ENCODE measurements around the gene ARHGAP19.

ARHGAP19 gene

DNA sequence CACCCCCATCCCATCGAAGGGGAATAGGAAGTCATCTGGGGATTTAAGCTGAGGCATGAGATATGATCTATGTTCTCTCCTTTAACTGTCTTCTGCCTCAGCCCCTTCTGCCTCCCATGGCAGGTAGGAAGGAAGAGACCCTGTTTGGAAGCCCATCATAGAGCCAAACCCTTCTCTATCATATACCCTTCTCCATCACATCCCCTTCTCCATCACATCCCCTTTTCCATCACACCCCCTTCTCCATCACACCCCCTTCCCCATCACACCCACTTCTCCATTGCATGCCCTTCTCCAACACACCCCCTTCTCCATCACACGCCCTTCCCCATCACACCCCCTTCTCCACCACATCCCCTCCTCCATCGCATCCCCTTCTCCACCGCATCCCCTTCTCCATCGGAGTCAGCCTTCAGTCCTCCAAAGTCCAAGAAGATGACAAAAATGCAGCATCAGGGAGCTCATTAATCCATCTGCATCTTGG, 99.4 kb downstream of the ARHGAP19 start:
- DNase-seq (ENCODE audit: low read depth): no peak

DNA sequence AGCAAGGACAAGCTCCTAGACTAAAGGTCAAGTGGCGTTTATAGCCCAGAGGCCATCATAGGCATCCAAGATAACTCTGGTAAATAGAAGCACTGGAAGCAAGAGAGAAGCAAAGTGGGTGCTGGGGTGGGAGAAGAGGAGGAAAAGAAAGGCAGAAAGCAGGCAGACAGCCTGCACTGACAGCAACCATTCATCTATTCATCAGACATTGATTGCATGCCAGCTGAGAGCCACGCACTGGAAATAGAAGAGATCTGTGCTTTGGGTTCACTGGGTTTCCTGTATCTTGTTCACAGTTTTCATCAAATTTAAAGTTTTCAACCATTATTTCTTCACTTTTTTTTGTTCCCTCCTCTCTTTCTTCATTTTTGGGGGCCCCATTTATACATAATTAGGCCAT, 102.0 kb downstream of the ARHGAP19 start:
- no peak for DNase-seq (ENCODE audit: low read depth)

DNA sequence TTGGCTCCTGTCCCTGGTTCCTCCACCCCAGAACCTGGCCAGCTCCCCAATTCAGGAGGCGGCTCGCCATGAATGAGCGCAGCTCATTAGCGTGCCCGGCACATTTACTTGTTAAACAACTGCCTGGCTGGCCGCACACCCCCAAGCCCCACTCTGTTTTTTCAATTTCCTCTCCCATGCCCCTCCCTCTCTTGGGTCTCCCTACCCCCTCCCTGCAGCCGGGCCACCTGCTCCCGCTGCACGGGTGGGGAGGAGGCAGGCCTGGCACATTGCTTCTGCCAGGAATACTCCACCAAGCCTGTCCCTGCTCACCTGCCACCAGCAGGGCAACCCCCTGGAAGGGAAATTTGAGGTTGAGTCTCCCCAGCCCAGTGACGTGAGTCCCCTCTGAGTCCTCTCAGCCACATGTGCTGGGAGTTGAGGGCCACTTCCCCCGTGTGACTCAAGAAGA, 104.2 kb downstream of the ARHGAP19 start:
- DNase-seq (ENCODE audit: low read depth): no peak

DNA sequence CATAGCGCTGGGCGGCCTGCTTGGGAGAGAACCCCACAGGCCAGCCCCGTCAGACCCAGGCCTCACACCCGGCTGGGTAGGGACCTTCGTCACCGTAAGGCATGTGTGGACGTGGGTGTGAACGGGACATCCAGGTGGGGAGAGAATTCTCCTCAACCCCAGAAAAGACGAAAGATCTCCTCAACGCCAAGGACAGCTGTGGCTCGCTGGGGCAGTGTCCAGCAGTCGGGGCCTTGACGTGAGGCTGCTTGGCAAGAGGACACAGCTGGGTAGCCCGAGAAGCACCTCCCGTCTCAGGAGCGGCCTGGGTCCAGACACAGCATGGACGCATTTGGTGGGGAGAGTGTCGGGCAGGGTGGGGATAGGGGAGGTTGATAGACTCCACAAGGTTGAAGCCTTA, 105.5 kb downstream of the ARHGAP19 start:
- no peak for DNase-seq (ENCODE audit: low read depth)

DNA sequence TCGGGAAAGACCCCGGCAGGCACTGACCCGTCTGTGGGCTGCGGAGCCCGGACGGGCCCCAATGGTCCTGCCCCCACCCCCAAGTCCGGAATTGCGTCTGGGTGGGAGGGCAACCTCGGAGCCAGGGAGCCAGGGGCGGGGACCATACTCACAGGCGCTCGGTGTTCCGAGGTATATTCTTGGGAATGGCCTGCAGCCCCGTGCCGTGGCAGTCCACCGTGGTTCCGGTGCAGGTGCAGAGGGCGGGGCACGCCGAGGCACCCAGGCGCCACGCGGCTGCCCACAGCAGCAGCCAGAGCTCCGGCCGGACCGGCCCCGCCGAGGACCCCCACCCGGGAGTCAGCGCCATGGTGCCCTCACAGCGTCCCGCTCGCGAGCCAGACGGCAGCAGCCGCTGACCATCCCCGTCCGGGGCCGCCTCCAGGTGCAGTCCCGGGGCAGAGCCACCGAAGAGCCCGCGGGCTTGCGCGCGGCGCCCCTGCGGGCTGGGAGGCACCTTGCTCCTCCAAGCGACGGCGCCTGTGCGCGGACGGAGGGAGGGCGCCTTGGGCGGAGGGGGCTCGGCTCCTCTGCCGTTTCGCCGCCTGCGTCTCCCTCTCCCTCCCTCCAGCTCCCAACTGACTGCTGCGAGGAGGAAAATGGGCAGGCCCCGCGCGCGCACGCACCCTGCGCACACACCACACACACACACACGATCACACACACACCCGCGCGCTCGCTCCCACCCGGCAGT, 106.9 kb downstream of the ARHGAP19 start, which contains the start of gene SLIT1:
TSS of gene SLIT1 (minus strand) at position 634 of the 733 bp plus-strand sequence. CDS start at position 349, 285 bp downstream.
- no peak for DNase-seq (ENCODE audit: low read depth)

DNA sequence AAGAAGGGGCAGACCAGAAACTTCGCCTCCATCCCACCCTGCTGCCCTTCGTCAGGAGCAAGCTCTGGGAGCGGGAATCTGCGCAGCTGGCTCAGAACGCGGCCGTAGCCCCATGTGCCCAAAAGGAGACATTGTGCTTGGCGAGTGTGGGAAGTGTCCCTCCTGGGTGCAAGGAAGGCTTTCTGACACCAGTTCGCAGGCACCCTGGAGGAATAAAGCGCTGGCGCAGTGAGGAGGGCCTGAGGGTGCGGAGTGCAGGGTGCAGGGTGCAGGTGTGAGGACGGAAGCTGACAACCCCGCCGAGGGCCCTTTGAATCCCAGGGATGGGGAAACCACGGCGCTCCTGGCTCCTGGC, 107.5 kb downstream of the ARHGAP19 start:
- DNase-seq (ENCODE audit: low read depth): no peak

DNA sequence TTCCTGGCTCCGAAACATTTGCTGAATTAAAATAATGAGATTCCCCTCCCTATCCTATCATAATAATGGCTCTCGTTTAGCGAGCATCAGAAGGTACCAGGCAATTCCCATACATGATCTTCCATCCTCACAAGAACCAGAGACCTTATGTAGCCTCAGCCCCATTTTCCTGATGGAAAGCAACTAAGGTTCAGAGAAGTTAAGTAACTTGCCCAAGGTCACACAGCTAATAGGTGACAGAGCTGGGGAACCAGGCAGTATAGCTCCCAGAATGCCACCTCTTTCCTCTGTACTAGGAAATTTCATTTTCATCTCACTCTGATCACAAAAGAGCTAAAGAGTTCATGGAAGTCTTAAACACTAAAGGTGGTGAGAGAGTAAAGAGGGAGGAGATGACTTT, 109.1 kb downstream of the ARHGAP19 start:
- no peak for DNase-seq (ENCODE audit: low read depth)

DNA sequence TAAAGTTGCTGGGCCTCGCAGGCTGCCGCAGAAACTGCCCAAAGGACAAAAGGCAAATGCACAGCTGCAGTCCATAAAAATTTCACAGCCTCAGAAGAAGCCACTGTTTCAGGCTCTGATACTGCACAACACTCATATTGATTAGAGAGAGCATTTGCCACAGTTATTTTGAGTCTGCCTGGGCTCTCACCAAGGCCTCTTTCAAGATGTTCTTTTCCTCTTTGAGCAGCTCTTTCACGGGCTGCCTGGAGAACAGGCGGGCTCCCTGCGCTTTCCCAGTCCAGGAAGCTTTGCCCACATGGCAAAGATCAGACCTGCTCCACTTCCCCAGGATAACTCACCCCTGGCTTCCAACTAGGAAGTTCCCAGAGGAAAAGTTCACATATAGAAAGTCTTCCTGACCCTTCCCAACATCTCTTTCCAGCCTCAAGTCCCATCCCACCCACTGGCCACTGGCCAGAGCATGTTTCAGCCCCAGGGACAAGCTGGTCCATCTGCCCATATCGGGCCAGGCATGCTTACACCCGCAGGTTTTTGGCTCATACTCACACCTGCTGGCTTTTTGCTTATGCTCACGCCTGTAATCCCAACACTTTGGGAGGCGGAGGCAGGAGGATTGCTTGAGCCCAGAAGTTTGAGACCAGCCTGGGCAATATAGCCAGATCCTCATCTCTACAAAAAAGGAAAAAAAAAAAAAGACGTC, 110.0 kb downstream of the ARHGAP19 start:
- no peak for DNase-seq (ENCODE audit: low read depth)

DNA sequence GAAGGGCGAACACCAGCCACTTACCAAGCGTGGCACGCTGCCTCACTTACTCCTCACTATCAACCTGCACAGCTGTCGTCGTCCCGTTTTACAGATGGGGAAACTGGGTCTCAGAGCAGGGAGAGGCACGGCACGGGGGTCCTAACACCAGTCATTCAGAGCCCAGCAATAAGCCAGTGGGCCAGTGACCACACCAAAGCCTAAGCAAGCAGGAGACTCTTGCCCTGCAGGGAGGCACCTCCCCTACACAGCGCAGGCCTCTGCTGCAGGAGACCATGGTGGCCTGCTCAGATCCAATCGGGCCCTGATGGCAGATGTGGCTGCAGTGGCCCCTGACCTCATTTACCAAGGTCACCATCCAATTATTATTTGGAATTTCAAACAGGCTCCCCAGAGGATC, 111.5 kb downstream of the ARHGAP19 start:
- no peak for DNase-seq (ENCODE audit: low read depth)

DNA sequence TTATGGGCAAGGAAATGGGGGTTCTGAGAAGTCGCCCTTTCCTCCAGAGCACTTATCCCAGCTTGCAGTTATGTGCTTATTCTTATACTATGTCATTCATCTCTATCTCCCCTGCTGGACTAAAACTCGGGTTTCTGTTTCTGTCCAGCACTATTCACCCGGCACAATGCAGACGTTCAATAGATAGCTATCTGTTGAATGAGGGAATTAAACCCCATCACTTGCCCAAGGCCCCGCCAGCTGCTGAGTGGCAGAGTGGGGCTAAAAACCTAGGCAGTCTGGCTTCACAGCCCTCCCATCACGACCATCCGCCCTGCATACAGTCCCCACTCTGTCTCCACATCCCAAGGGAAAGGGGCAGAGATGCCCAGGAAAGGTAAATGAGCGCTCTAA, 112.1 kb downstream of the ARHGAP19 start:
- no peak for DNase-seq (ENCODE audit: low read depth)

DNA sequence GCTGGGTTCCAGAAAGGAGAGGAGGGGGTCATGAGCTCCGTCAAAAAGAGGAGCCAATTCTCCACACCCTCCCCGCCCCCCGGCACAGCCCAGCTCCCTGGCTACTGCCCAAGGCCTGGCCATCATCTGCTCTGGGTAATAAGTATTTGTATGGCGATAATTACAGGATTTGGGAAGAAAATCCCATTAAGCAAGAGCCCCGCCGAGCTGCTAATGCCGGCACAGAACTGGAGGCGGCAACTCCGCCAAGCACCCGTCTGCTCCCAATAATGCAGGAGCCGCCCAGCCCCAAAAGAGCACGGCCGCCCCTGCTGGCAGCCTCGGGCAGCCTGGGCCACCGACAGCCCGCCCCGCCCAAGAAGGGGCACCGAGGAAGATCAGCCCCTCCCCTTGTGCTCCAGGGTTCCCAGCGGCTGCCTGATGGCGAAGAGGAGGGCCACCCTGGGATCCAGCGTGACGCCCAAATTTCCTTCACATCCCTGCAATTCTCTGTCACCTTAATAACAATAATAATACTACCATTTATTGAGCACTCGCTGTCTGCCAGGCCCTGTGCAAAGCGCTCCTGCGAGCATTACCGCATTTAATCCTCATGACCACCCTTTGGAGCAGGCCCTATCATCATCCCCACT, 112.6 kb downstream of the ARHGAP19 start:
- no peak for DNase-seq (ENCODE audit: low read depth)

DNA sequence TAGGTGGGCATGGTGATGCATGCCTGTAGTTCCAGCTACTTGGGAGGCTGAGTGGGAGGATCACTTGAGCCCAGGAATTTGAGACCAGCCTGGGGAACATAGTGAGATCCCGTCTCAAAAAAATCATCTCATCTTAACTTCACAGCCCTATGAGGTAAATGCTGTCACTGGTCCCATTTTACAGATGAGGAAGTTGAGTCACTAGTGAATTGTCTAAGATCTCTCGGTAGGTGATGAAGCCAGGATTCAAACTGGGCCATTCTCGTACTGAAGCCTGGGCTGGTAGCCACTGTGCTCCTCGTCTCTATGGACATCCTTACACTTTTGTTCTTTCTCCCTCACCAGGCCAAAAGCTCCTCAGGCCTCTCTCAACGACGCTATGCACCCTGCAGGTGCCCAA, 113.1 kb downstream of the ARHGAP19 start:
- no peak for DNase-seq (ENCODE audit: low read depth)

DNA sequence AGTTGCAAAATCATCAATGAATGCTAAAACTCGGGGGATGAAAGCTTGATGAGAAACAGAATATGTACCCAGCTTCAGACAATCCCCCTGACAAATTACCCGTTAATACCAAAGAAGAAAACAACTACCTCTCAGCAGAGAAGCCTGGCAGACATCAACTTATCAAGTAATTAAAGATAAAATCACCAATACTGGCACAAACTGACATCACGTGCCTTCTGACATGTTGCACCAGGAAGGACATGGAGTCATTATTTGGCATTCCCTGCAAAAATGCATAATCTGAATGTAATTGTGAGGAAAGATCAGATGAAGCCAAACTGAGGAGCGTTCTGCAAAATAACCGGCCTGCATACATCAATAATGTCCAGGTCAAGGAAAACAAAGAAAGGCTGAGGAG, 114.4 kb downstream of the ARHGAP19 start:
- DNase-seq (ENCODE audit: low read depth): no peak

DNA sequence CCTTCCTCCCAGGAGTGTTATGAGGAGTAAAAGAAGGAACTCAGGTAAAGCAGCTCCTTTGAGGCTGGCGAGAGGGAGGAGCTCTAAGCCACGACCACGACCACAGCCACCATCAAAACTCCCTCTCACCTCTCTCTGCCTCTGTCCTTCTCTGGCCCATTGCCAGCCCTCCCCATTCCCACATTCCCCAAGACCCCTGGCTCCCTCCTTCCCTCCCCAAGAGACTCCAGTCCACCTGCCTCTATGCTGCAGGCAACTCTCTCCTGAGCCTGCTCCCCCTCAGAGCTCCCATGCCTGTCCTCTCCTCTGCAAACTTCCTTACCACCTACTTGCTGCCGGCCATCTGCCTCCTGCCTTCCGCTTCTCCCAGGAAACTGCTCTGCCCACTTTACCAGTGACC, 116.2 kb downstream of the ARHGAP19 start:
- DNase-seq (ENCODE audit: low read depth): no peak

DNA sequence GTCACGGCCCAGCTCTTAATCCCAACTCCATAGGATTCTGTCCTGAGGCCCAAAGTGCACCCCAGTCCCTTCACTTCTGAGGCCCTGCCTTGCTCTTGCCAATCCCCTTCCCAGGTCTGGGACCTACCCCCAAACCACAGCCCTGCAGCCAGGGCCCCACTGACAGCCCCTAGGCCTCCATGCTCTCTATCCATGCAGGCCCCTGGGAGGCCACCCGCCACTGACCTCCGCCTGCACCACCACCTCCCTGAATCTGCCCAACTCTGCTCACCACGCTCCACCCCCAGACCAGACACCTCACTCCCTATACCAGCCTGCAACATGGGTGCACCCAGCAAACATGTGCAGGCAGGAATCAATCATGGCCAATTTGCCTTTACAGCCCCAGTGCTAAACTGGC, 116.9 kb downstream of the ARHGAP19 start:
- no peak for DNase-seq (ENCODE audit: low read depth)

DNA sequence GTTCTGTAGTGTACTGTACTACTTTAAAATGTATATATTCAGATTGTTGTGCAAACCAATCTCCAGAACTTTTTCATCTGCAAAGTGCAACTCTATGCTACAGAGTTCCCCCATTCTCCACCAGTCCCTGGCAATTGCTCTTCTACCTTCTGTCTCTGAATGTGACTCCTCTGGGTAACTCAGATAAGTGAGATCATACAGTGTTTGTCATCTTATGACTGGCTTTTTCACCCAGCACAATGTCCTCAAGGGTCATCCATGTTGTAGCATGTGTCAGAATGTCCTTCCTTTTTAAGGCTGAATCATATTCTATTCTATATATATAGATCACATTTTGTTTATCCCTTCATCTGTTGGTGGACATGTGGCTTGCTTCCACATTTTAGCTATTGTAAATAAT, 117.5 kb downstream of the ARHGAP19 start:
- DNase-seq (ENCODE audit: low read depth): no peak

DNA sequence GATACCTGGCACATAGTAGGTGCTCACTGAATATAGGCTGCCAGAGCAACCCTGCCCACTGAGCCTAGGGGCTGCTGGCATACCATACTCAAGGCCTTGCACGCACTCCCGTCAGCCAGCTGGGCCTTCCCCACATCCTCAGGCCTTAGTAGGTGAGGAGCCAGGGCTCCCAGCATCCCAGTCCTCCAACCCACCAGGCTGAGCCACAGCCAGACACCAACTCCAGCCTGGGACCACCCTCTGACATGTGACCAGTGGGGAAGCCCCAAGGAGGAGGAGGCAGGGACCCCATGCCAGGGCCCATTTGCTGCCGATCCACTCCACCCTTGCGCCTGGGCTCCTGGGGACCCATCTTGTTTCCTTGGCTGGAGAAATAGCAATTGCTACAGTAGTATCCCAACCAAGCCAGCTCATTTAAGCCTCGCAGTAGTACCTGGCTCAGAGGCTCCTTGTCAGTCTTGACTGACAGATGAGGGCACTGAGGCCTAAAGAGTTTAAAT, 118.1 kb downstream of the ARHGAP19 start:
- no peak for DNase-seq (ENCODE audit: low read depth)

DNA sequence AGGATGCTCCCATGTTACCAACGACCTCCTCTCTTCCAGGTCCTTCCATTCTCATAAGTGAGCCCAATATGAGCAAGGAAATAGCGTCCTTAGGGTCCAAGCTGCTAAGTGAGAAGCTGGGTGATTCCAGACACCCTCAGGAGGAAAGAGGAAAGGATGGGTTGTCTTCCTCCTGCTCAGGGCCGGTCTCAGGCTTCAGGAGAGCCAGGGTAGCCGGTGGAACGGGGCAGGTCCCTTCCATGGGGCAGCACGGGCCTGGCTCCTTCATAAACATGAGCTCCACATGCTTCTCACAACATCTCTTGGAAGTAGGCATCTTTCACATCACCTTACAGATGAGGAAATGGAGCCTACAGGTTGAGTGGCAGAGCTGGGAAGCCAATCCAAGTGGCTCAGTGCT, 119.4 kb downstream of the ARHGAP19 start:
- DNase-seq (ENCODE audit: low read depth): no peak
